Inflammatory macrophage (primary cell): ENCODE results near the gene TBX4.
A peak's percentile ranks its signal among the peaks of the same experiment; 100 is the strongest.

ENCODE experiments used
- DNase-seq, 2 donors: peaks; one replicate each; pipeline ENCODE4 v3.0.0-alpha.2; 2020 to 2022

Gene TBX4

DNA sequence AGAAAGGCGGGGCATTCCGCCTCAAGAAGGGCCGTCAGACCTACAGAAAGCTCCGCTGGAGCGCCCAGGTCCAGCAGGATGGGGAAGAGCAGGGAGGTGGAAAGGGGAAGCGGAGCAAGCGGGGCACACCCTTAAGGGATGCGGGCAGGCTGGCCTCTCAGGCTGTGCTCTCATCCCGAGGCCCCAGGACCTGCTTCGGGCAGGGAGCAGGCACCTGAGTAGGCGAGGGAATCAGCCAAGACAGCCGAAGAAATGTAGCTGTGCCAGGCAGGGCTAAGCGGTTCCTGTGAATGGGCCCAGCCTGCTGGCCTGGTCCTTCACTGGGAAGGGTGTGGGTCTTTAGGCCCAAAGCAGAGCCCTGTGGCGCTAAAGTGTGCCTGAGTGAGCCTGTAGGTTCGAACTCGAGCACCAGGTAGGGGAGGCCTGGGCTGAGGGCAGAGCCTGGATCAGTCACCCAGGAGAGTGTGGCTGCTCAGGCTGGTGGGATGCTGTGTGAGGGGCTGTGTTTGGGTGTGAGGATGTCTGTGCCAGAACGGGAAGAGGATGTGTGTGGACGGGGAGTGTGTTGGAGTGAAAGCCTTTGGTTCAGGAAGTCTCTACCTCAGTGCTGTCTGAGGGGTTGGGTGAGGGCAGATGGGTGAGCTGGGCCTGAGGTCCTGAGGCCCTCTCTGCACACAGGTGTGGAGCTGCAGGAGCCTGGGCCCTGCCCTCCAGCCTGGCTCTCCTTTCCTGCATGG lies 3.3 kb downstream of the TBX4 start:
- no peak for DNase-seq

DNA sequence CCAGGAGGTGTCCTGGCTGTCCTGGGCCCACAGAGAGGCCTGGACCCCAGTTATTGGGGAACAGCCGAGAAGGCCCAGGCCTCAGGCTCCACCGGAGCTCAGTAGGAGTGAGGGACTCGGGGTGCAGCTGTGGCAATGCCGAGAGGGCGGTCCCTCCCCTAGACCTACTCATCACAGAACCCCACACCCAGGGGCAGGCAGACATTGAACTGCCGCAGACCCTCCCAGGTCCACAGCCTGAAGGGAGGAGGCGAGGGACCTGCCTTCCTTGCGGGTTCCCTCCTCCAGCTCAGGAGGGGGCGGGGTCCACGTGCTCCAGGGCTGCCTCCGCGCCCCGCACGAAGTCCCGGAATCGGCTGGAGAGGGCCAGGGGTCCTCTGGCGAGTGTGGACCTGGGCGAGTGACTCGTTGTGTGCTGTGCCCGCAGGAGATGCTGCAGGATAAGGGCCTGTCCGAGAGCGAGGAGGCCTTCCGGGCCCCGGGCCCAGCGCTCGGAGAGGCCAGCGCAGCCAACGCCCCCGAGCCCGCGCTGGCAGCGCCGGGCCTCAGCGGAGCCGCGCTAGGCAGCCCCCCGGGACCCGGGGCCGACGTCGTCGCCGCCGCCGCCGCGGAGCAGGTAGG lies 3.9 kb downstream of the TBX4 start:
- no peak for DNase-seq

DNA sequence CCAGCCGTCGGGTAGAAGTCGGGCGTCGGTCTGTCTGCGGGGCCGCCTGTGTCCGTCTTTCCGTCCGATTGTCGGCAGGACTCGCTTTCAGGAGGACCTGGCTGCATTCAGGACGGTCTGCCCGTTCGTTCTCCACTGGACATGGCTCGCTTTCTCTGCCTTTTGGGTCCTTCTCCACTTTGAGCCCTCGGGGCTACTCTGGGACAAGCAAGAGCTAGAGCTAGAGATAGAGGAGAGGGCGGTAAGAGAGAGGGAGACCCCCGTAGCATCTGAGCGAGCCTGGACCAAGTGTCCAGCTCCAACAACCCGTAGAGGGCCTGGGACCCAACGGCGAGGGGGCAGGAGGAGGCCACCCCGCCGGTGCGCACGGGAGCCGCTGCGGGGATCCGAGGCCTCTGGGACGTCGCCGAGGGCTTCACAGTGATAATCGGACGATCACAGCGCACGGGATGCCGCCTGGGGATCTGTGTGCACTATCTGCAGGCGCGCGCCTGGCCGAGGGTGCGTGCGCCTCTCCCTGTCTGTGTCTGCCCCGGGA lies 4.5 kb downstream of the TBX4 start:
- DNase-seq: no peak

DNA sequence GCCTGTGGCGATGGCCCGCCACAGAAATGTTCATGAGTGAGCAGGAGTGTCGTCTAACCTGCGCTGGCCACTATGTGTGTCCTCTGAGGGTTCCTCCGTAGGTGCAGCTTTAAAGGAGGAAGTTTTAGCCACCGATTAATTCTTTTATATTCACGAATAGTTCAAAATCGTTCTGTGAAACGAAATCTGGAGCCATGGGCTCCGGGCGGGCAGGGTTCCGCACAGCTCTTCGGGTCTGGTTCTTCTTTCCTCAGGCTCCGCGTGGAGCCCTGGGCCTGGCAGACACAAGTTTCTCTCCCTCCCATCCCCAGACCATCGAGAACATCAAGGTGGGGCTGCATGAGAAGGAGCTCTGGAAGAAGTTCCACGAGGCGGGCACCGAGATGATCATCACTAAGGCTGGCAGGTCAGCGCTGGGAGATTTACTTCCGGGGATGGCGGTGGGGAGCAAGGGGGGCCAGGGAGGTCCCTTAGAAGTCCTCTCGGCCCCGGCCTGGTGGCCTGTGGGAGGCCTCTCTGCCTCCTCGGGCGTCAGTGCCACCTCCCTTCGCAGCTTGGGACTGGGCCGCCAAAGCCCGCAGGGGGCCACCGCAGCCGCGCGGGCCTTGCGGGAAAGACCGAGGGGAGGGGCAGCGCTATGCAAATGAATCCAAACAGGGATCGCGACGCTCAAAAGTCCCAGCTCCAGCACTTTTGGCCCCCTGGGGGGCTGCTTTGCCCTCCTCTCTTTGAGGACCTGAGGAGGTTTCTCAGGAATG lies 5.2 kb downstream of the TBX4 start:
- DNase-seq: no peak

DNA sequence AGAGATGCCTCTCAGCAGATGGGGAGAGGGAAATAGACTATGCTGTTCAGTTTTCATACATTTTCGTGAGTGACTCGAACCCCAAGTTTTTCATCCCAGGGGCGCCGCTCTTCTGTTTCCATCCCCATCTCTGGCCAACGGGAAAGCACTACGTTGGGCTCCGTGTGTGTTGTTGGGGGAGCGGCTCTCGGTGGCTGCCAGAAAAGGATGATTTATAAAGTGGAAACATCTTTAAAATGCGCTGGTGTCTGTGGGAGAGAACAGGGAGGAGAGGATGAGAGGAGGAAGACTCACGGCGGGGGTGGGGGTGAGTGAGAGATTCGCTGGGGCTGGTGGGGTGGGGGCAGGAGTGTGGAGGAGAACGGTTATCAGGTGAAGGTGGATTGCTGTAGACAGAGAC lies 5.8 kb downstream of the TBX4 start:
- DNase-seq: no peak

DNA sequence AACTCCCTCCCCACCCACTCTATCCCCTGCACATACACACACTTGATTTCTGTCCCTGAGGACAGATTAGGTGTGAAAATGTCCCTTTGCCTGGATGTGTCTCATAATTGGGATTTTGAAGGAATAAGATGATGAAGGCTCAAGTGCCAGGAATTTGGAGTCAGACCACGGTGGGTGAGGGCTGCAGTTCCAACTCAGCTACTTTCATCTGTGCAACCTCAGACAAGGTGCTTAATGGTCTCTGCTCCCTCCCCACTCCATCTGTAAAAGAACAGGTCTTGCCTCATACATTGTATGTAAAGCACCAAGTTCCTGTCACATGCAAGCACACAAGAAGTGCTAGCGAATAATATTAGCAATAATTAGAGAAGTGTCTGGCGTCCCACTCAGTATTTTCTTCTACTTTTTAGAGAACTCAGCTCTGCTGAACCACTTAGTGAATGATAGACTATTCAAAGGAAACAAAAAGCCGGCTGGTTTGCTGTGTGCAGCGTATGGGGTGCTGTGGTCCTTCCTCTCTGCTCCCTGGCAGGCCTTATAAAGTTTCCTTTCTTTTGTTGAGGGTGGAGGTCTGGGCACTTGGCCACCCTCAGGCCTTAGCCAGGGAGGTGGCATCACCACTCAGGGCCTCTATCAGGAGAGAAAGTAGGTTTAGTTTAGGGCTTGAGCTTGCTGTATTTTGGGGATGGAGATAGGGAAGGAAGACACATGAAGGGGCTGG lies 6.4 kb downstream of the TBX4 start:
- peak; percentile 55 to 79 for DNase-seq

DNA sequence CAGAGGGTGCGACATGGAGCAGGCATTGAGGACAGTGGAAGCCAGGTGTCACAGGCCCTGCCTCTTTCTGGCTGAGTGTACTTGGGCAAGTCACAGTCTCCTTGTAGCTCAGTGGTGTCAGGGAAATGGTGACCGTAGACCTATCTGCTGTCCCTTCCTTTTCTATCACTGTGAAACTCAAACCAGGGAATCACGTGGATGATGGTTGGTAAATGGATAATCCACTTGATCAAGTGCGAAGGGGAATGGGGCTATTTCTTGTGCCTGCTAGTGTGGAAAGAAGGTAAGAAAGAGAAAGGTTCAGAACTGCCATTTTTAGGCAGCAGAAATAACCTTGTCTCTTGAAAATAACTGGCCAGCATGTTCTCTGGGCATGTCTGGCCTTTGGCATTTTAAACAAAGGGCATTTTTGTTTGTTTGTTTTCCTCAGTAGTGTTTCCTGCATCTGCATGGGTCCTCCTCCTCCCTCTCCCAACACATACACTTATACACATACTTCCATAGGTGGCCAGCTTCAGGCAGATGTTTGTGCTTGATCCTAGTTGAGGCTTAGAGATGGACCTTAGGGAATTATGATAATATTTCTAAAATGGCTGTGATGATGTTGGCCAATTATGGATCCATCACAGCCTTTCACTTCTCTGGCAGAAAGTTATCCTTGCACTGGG lies 7.1 kb downstream of the TBX4 start:
- no peak for DNase-seq

DNA sequence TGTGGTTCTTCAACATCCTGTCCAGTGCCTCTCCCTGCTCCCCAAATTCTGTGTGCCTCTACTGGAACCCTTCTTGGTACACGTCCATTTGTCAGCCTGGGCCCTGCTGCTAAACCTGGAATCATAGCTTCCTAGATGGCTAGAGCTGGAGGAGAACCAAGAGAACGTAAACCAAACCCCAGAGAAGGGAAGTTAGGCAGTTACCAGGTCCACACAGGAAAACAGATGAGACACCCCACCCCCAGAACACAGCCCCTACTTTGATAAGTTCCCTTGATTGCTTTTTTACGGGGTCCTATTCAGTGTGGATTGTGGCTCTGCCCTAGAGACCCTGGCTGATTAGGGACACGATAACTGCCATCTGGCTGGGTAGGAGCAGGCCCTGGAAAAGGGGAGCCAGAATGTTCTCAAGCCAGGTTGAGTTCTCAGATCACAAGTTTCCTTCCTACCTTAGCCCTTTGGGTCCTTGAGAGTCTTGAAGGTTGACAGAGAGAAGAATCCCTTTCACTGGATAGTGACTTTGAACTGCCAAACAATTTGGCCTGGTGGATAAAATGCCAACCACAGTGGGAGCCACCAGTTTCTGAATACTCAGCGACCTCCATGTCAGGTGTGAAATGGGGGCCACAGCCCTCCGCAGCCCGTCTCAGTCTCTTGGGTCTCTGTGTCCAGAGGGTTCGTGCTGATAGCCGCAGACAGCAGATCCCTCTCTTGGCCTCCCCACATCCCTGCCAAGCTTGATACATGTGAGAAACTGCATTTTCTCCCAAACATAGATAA lies 7.9 kb downstream of the TBX4 start:
- no peak for DNase-seq

DNA sequence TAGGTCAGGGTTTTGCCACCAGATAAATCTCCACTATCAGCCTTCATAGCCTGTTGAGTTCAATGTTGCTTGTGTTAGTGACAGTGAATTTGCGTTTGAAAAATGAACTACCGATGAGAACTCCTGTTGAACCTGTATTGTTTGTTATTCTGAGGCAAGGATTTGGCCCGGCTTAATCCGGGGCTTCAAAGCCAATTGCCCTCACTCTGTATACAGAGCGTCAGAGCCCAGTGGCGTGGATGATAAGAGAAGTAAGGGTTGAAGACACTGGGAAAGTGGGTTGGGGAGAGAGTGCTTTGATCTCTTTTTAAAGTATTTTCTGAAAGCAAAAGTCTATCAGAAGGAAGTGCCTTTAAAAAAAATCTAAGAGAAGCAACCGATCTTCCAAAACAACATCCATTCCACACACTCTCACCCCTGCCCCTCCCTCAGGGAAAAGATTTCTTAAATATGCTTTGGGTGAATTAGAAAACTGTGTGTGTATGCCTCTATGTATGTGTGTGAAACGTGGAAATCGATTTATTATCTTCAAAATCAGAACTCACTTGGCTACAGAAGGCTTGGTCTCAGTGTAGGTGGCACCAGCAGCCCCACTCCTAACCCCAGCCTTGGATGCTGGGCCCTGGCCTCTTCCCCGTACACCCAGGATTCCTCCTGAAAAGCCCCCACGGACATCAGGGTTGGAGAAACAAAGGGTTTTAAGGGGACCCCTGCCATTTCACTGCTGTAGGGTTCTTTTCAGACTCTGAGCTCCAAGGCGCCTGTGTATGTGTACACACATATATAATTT lies 8.8 kb downstream of the TBX4 start:
- DNase-seq: no peak

DNA sequence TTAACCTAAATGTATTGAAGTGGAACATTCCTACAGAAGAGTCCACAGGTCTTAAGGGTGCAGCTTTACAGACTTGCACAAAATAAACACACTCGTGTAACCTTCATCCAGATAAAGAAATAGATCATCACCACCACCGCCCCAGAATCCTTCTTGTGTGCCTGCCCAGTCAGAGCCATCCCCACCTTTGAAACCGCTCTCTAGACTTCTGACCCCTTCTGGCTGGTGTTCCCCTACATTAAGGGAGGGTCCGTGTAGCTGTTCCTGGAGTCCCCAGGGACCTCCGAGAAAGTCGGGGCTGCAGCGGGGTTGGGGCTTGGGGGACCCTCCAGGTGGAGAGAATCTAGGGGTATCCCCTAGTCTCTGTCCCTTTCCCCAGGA lies 9.4 kb downstream of the TBX4 start:
- no peak for DNase-seq

DNA sequence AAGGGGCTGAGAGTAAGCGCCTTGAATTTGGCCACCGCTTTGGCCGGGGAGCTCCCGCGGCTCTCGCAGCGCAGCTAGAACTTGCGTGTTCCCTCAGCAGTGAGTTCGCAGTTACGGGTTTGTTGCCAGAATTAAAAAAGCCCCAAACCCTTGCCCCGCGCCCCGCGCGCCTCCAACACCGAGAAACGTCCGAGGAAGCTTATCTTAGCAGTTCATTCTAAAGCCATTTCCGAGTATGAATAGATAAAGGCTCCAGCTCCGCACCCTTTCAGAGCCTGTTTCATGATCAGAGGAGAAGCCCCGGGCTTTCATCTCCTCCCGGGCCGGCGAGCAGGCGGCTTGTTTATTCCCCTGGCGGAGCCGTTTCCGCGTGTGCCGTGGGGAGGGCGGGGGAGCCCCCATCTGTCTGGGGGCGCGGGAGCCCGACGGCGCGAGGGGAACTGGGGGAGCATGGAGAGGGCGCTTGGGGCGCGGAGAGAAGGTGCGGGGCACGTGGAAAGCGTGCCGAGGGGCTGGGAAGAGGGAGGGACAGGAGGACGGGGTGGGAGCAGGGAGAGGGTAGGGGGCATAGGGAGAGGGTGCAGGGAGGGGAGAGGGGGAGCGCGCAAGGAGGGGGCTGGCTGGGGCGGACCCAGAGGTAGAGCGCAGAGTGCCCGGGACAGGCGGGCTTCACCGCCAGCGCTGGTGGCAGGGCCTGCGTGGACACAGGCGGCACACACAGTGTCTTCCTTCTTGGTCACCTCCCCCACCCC lies 9.9 kb downstream of the TBX4 start:
- DNase-seq: no peak

DNA sequence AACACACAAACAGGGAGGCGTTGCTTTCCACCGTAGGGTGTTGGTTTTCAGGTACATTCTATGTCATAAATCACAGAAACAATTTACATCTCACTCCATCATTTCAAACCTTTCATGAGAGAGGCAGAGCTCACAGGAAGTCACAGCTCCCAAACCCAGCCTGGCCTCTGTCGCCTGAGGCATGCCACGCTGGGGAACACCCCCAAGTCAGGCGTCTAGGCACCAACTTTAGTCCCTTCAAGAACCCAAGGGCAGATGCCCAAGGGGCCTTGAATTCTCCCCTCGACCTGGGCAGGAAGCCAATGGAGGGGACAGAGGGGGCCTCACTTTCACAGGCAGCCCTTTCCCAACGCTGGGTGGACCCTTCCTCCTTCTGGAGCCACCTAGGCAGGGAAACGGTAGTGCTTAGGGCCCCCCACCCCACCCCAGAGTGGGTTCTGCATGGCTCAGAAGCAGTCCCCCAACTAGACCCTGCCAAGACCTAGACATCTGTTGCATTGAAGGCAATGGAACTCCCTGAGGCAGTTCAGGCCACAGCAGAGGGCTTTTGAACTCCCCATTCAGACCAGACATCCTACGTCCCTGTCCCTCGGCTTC lies 10.6 kb downstream of the TBX4 start:
- DNase-seq: no peak

DNA sequence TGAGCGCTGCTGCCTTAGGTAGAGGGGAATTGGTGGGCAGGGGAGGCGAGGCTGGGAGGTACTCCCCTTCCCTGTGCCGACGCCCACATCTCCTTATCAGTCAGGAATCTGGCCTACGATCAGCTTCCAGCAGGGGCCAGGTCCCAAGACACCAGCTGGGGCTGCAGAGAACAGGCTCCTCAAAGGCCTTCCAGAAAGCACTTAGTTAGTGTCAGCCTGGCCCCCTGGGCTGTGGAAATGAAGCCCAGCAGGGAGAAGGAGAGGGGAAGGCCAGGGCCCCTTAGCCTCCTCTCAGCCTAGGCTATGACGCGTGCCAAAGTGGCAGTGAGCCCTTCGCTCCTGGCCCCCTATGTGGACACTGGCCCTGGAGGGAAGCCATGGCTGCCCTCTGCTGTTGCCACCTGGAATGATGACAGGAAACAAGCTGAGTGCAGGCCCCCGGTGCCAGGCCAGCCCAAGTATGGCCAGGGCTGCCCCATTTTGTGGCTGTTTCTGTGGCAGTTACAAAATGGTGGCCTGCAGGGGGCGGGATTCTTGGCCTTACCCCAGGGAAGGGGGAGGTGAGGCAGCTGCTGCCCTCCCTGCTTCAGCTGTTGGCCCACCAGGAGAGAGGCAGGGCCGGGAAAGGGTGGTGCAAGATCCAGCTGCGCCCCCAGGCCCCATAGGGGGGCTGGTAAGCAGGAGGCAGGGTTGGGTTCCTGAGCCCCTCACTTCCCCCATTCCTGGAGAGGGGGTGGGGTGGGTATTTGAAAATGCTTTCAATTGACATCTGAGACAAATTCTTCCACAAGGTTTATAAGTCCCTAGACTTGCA lies 11.3 kb downstream of the TBX4 start:
- no peak for DNase-seq

DNA sequence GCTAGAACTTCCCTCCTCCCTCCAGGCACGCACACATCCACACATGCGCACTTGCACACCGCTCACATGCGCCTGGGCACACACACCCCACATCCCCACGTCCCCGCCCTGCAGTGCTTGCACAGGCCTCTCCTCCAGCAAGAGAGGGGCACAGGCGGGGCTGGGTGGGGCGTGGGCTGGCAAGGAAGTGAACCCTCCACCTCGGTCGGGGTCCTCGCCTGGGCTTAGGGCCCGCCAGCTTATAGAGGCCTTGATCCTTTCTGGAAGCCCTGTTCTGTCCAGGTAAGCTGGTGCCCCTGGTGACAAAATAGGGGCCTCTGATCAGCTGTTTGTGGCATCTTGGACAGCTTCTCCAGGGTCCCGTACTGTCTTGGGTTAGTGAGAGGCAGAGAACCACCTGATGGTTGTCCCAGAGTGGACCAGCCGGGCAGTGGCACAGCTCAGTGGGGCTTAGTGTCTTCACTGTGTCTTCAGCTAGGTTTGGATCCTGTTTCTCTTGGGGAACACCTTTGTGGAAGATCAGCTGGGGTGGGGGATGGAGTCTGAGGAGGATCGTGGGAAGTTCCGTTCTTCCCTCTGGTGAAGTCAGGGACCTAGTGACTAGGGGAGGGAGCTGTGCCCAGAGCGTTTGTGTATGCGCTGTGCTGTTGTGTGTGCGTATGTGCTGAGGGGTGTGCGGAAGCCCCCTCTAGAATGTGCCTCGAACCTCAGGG lies 12.1 kb downstream of the TBX4 start:
- DNase-seq: no peak

DNA sequence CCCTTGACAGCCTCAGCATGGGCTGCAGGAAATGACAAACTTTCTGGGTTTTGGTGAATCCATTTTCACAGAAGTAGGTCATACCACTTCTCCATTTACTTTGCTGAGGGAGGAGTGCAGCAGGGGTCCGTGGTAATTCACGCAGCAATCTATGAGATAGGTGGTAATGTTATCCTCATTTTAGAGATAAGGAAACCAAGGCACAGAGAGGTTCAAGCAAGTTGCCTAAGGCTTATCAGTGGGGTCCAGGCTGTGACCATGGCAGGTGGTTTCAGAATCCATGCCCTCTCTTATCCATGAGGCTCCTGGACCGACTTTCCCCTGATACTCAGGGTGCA lies 12.6 kb downstream of the TBX4 start:
- no peak for DNase-seq

DNA sequence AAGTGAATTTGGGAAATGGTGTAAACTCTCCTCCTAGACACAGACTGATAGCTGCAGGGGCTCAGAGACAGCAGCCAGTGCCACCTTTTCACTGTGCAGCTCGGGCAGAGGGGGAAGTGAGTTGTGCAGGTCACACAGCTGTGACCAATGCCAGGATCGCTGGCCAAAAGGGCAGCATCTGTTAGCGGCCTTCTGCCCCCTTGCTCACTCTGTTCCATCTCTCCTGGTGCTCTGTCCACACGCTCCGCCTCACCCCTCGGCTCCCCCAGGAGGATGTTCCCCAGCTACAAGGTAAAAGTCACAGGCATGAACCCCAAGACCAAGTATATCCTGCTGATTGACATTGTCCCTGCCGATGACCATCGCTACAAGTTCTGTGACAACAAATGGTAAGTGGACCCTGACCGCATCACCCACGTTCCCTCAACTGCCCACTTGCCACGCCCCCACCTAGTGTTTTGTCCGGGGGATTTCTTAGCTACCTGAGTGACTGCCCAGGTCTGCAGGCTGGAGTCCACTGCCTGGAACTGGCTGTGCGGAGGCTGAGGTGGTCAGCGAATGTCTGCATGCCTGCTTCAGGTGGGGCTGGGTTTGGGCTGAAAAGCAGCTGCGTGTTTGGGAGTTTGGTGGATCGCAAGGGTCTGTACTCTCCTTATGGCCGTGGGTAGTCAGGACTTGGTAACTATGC lies 13.5 kb downstream of the TBX4 start:
- DNase-seq: no peak

DNA sequence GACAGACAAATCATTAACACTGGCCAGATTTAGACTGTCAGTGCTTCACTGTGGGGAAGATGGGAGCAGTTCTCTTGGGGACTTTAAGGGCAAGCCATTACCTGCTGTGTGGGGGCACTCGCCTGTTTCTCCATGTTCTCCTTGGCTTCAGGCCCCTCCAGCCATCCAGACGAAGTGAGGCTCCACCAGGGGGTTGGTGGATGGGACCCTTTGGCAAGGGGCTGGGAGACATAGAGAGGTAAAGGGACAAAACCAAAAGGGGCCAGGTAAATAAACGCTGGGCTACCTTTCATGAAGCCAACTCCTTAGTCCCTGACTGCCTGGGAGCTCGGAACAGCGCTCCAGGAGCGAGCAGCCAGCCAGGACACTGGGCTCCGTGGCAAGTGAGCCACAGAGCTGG lies 14.0 kb downstream of the TBX4 start:
- DNase-seq: no peak
